HG02884 (cell line): ENCODE measurements around the gene SLC23A2.
A peak's percentile ranks its signal among the peaks of the same experiment; 100 is the strongest.

Experiments
- ATAC-seq: cut with Tn5 transposase; IDR thresholded peaks from one replicate; pipeline ENCODE4 v1.9.1; 2021; ENCODE audit warnings: mild to moderate bottlenecking, moderate library complexity; ENCODE audit not compliant: unreplicated experiment

SLC23A2 gene

DNA sequence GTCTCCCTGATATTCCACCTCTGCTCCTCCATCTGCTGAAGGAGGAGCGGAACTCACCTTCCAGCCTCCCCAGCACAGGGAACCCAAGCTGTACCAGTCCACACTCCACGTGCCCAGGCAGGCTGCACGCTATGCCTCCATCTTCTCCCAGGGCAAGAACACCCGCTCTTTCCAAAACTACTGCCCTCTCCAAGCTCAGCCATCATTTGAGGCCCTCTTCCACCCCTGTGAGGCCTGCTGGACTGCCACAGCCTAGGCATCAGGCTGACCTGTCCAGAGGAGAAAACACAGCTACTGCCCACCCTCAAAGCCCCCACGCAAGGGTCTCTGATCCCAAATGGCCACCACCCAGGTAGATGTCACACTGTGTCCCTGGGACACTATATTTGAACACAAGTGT, 179.7 kb downstream of the SLC23A2 start:
- ATAC-seq = no peak

DNA sequence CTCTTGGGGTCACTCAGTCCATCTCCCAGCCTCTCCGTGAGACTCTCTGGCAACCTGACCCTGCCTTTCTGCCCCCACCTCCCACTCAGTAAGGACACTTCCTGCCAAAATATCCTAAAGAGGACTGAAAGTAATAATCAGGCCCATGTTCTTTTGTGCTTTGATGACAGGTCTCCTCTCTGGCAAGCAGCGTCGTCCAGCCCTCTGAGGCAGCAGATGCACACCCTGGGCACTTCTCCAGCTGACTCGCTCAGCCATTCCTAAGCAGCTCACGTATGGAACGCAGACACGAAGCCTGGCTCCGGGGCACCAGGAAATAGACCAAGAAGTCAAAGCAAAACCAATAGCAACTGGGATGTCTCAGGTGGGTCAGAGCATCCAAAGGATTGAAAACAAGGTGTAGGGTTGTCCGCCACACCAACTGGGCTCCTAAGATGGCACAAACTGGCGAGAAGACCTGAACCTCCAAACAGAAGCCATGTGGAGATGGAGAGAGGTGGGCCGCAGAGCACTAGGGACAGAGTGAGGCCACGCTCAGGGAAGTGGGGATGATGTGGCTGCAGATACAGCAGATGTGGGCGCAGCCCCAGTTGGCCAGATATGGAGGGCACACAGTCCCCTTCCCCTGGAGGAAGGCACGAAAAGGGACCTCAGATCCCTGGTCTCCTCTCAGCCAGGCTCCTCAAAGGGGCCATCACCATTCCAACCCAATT, 180.3 kb downstream of the SLC23A2 start:
- ATAC-seq = no peak

DNA sequence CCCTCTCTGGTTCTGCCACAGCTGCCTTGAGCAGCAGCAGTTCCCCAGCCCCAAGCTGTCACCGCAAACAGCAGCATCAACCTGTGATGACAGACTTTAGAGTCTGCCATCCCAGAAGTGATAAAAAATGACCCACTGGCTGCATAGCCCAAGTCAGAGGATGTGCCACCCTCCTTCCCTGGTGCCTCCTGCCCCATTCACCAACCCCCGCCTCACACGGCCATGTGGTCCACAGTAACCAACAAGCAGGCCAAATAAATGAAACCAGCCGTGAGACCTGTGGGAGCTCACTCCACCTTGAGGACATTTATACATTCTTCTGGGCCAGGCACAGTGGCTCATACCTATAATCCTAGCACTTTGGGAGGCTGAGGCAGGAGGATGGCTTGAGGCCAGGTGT, 181.4 kb downstream of the SLC23A2 start:
- no peak for ATAC-seq

DNA sequence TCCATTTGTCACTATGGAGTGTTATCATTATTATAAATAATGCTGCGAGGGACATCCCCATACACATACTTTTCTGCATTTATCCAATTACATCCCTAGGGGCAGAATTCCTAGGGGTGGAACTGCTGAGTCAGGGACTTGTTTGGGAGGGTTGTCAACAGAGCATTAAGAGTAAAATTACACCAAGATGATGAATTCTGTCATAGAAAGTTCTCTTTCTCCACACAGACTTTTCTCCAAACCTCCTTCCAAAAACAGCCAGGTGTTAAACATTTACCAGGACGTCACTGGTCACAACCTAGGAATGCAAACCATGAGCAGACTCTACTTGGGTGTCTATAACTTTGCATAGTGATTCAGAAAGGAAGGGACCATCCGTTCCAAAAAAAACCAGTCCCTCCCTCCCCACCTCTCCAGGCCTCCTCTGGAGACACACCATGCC, 184.1 kb downstream of the SLC23A2 start:
- no peak for ATAC-seq

DNA sequence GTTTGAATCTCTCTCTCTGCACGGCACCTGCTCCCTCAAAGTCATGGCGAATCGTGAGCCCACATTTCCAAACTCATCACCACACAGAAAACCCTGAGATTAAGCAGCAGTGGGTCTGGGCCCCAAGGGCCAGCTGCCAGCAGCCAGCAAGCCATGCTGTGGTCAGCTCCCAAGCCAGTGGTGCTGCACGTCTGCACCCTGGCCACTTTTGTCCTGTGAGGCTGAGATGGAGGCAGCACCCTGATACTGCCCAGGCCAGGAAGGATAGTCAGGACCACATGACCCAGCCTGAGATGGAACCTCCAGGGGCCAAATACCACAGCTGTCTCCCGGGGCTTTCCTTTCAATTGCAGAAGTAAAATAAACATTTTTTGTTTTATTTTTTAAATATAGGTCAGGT, 185.7 kb downstream of the SLC23A2 start:
- no peak for ATAC-seq

DNA sequence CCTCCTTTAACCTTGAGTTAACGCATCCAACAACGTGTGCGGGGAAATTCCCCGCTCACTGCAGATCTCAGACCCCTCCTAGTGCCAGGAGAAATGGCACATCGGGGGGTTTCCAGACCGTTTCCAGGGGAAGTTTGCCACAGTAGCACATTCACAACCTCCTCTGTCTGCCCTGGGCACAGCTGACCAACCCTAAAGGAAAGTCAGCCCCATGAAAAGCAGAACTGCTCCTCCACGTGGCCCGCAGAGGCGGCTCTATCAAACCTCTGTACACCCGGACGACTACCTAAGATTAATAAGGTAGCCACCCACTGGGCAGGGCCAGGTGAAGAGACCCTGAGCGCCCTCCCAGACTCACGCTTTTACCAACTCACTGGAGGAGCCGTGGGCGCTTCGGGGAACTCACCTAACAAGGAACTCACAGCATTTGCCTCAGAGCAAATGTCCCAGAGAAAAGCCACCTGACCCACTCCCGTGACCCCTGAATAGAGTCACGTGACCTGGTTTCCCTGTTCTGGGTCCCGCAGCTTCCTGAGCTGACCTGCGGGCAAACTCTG, 186.5 kb downstream of the SLC23A2 start:
- ATAC-seq = peak; percentile 43

DNA sequence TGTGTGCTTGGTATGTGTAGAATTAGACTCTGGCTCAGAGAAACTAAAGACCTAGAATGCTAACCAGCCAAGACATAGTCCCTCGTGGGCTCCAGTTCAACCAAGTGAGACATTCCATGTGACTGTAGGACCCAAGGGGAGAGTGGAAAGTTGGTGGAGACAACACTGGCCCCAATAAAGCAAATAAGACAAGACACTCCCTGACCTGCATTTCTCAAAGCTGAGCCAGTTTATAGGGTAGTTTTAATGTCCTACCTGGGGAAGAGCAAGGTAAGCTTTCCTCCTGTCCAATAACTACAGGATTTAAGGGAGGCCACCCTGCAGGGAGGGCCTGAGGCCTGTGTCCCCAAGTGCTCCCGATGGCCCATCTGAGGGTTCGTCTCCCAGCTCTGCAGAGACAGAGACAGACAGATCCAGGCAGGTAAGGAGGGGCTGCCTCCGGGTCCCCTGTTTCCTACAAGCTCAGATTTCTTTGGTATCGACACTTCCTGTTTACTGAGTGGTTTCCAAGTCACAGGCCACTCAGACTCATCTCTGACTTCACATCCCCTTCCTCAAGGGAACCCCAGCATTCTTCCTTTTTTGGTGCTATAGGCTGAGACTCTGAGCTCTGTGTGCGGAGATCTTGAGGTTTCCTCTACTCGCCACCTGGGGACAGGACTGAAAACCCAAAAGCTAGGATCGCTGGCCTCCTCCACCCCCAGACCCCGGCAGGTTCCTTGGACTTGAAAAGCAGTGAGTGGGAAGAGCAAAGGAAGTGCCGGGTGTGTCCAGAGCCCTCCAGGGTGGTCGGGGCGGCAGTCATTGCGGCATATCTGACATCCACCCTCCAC, 187.2 kb downstream of the SLC23A2 start:
- ATAC-seq = peak; percentile 51

DNA sequence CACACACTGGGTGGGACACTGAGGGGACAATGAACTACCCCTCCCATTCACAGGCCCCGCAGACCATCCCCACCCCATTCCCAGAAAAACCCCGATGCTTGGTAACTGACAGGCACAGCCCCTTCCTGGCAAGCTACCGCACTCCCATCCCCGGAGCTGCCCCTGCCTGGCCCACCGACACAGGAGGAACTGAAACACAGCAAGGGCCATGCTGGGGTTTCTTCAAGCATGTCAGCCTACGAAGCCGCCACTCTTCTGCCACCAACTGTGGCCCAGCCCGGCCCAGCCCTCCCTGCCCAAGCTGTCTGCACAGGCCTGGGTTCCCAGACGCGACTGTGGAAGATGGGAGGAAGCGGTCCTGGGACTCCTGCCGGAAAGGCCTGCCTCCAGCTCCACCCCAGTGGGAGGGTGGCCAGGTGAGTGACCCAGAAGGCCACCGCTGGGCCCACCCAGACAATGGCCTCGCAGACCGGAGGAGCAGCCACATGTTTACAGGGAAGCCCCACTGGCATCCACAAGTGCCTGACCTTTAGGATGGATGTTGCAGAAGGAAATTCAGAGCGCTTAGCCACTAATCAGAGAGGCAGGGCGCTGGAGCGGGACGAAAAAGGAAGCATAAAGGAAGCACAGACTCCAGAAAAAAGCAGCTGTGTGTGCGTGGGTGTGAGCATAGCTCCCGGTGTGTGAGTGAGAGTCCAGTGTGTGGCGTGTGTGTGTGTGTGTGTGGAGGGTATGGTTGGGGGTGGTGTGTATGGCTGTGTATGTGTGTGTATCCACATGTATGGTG, 188.0 kb downstream of the SLC23A2 start:
- ATAC-seq = no peak

DNA sequence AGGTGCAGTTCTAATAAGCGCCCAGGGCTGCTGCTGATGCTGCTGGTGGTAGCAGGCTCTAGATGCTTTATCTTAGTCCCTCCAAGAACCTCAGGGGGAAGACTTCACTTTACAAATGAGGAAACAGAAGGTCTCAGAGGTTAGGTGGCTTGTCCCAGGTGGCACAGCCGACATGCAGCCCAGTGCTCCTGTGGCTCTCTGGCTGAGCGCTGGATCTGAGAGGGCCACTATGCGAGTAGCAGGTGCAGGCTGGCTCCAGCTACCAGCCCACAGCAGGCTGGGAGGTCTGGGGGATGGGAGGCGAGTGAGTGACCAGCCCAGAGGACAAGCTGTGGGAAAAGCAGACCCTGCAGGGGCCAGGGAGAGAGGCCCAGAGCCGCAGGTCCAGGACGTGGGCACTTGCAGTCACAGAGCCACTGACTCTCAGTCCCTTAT, 188.7 kb downstream of the SLC23A2 start:
- no peak for ATAC-seq

DNA sequence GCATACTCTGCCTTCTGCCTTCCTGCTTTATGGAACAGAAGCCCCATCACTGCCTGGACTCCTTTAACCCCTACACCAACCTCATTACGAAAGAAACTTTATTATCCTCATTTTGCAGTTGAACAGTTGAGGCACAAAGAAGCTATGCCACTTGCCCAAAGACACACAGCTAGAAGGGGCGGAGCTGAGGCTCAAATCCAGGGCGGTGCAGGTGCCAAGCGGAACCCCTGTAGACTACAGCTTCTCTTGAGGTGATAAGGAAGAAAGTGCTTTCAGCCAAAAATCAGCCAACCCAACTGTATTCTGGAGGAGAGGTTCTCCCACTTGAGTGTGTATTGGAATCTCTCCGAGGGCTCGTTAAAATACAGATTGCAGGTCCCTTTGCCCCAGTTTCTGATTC, 189.1 kb downstream of the SLC23A2 start:
- ATAC-seq = no peak

DNA sequence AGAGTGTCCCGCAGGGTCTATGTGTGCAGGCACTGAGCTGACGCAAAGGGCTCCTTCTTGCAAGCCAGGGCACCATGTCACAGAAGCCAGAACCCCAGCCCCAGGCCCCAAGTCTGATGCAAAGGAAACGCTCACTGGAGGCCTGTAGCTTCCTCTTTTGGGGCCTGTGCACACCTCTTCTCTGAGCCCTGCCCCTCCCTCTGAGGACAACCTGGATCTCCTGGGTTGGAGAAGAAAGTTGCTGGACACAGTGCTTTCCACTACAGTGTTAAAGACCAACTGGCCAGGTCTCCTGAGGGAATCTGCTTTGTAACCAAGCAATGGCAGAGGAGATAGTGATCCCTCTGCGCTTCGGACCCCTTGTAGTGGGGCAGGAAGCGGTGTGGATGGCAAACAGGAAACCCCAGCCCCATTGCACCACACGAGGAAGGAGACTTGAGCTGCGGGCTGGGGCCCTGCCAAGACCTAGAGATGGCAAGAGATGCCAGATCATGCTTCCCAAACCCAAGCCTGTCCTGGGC, 189.6 kb downstream of the SLC23A2 start:
- ATAC-seq = no peak

DNA sequence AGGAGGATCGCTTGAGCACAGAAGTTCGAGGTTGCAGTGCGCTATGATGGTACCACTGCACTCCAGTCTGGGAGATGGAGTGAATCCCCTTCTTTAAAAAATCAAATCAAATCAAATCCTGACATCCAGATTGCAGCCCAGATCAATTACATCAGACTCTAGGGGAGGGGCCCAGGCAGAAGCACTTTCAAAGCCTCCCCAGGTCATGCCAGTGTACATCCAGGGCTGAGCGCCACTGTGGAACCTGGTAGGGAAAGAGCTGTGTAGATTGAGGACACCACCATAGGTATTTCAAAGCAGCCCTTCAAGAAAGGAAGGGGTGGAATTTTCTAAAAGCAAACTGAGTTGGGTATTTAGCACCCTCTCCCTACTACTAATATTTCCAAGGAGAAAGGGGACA, 190.1 kb downstream of the SLC23A2 start:
- ATAC-seq = no peak

DNA sequence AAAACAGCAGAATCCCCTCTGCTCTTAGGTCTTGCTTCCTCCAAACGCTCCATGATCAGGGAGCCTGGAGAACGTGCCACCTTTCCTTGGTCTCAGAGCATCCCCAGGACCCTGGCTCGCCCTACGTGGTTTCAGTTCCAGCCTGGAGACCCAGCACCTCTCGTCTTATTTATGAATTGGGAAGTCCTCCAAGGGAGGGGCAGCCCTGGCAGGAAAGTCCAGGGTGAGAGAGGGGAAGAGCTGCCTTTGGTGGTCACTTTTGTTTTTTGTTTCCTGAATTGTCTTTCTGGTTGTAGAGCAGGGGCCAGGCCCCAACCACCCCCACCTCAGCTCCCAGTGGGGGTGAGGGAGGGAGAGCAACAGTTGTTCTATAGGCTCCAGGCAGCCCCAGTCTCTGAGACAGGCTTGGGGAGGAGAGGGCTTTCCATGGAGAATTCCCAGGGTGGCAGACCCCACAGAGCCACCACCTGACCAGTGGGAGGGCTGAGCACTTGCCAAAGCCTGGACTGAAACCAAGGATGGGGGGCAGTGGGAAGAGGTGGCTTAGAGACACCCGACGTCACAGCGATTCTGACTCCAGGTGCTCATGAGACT, 190.8 kb downstream of the SLC23A2 start:
- ATAC-seq = no peak

DNA sequence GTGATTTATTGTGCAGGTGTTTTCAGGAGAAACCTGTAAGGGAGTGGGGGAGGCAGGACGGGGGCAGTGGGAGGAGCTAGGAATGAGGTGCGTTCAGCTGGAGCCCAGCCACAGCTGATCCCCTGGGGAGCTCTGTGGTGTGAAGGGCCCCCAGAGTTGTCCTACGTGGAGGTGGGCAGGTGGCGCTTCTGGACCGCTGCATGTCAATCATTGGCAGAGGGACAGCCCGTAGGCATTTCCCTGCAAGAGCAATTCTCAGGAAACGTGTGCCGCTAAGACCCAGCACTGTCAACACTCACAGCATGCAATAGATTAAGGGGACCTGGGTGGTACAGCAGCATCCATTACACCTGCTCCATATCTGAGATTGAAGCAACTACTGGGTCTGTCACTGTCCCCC, 191.6 kb downstream of the SLC23A2 start:
- ATAC-seq = no peak

DNA sequence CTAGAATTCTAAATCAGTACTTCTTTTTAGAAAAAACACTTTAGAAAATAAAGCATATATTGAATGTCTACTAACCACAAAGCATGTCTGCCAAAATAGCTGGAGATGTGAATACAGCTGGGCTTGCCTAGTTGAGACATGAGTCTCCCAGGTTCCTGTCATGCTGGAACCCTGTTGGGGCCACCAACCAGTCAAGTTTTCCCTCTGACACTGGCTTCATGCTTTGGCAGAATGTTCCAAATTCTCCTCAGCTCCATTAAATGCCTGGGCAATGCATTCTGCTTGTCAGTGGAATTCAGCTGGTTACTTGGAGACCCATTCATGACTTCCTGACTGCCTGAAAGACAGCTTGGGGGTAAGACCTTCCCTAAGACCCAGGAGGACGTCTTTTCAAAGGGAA, 192.4 kb downstream of the SLC23A2 start:
- no peak for ATAC-seq

DNA sequence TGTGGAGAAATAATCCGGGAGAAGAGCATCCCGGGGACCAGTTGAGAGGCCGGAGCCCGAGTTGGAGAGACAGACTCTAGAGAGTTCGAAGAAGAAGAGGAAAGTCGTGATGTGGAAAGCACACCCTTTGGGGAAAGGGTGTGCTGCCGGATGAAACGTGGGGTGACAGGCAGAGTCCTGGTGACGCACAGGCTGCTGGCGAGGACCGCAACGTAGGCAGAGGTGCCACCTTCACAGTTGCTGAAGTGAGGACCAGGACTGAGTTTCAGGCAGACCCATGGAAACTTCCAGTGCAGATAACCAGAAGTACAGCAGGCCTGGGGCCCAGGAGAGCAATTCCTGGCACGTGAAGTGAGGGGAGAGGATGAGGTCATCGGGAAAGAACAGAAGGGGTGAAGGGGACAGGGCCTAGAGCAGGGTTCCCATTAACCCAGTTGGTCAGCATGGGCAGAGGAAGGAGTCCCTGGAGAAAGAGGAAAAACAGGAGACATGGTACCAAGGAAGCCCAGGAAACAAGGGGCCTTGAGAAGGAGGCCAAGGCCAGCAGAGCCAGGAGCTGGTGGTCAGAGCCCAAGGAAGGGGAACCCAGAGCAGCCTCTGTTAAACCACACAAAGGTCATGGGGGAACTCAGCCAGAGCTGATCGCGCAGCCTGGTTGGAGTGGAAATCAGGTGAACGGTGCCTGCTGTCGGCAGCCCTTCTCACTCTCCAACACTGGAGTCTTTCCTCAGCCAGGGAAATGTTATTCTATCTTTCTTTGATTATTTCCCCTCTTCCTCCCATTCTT, 195.5 kb downstream of the SLC23A2 start:
- ATAC-seq = no peak

DNA sequence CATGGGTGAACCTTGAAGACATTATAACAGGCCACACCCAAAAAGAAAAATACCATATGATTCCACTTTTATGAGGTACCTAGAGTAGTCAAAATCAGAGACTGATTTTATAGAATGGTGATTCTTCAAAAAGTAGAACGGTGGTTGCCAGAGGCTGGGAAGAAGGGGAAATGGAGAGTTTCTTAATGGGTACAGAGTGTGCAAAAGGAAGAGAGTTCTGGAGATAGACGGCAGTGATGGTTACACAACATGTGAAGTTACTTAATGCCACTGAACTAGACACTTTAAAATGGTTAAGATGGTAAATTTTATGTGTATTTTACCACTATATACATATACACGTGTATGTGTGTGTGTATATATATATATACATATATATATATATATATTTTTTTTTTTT, 198.8 kb downstream of the SLC23A2 start:
- ATAC-seq = no peak
